Occipital lobe (tissue), 2 donors: ENCODE measurements around the gene VSTM4. TPM values are rescaled to one million over a fixed set of nuclear protein-coding genes. Genes with fewer than 3 reads are reported as not detected.

Experiments used
- DNase-seq: peaks from one replicate; lab custom pipeline; 2025; lab: John Stamatoyannopoulos, UW
- total RNA-seq: library from RNA; depleted of rRNA; stranded (reverse); fragments of >200 nt; gene quantifications from one replicate; pipeline ENCODE4 v1.2.3, GENCODE V29; 2014

The VSTM4 gene
- total RNA-seq, 1 donor from 2014 or later: 2.3 TPM

DNA sequence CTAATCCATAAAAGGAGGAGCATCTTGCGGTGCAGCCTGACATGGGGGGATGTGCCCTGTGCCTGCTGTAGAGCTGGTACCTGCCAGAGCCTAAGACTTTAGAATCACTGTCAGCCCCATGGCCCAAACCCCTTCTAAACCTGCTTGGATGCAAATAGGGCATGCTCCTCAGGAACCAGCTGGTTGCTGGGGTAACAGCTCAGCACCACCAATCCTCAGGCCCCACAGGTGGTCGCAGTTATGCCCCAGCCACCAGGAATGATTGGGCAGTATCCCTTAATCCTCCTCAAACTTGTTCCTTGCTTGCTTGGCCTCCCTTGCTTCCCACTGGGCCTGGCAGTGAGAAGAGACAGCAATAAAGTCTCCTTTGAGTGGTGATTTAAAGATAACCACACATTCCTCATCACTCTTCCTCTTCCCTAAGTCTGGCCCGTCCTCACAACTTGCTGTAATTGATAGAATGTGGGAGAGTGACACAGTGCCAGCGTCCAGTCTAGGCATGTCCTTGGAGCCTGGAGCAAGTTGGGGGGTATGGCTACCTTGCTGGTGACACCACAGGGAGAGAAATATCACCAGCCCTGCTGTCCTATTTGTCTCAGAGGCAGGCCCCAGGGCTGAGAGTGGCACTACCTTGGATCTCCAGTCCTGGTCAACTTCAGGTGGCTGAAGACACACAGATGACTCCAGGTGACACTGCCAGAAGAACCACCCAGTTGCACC, 43.0 kb downstream of the VSTM4 start:
- DNase-seq: no peak

DNA sequence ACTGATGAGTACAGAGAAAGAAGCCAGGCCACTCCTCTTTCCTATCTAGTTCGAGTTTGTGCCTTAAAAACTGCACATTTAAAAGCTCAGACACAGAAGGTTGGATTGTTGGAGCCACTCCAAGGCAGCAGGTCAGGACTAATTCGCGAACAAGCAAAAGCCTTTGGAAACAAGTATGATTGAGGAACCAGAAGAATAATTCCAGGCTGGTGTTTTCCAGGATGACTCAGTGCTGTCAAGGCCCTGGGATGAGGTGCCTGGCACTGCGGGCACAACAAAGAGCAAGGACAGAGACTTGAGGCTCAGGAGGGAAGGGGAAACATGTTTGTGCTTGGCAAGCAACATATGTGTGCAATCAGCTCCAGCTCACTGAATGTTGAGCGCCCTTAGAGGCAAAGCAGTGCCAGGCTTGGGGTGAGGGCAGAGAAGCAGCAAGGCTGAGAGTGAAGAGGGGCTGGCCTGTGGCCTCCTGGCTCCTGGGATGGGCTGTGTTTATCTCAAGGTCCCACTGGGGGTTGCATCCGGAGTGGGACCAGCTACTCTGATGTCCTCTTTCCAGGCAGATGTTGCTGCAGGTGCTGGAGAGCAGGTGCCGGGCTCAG, 44.1 kb downstream of the VSTM4 start:
- no peak for DNase-seq

DNA sequence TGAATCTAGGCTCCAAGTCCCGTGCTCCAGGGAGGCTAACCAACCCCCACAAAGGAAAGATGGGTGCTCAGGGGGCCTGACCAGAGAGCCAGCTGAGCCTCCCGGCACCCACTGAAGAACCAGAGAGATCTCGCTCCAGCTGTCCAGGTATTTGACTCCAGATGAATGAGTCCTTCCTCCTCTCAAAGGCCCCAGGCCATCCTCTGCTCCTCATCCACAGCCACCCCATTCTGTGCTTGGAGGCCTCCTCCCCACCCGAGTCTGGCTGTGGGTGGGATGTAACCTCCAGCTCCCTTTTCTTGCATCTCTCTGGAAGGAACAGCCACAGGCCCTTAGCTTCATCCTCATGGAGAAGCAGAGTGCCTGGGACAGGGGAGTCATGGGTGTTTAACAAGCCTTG, 44.6 kb downstream of the VSTM4 start:
- DNase-seq: no peak

GRCh38 chr10:49068672-49069217, 46.6 kb downstream of the VSTM4 start:
- no peak for DNase-seq

- no peak for DNase-seq
Measured at GRCh38 chr10:49068209-49068608, 47.1 kb downstream of the VSTM4 start.

- no peak for DNase-seq
Measured at GRCh38 chr10:49066944-49067730, 48.2 kb downstream of the VSTM4 start.

DNA sequence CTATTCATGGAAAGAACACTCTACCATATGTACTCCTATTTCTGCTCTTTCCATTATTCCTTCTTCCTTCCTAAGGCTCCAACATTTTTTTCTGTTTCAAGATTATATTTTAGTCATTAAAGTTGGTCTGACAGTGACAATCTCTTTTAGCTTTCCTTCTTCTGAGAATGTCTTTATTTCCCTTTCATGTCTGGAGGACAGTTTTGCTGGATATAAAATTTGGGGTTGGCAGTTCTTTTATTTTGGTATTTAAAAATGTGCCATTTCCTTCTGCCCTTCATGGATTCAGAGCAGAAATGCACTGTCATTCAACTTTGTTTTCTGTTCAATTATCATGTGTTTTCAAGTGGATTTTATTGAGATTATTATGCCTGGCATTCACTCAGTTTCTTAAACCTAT, 53.1 kb downstream of the VSTM4 start:
- no peak for DNase-seq

GRCh38 chr10:49061667-49062066, 53.7 kb downstream of the VSTM4 start:
- DNase-seq: no peak

DNA sequence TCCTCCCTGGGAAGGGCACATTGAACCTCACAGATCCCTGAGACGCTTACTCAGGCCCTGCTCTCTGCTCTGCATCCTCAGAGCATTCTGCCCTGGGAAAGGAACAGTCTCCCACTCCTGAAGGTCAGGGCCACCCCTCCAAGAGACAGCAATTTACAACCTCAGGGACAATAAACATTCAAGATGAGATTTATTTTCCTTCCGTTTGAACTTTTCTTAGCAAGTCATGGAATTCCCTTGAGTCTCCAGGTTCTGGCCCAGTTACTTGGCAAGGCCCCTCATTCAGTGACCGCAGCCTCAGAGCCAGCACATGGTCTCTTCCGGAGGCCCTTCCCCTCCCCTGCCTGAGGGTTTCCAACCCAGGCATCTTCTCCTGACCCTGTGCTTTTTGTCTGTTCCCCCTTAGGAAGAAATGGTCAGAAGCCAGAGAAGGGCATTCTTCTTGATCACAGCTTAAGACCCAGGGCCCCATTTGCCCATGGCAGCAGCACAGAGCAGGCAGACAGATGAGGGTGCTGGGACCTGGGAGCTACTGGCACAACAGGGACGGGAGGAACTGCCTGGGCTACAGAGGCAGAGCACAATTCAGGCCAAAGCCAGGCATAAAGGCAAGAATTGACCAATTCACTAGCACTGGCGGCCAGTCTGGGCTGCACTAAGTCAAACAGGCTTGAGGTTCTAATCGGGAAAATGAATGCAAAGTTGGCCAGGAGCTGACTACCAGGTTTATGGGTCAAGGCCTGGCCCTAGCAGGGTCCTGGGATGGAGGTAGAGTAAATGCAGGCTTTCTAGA, 56.7 kb downstream of the VSTM4 start:
- no peak for DNase-seq

DNA sequence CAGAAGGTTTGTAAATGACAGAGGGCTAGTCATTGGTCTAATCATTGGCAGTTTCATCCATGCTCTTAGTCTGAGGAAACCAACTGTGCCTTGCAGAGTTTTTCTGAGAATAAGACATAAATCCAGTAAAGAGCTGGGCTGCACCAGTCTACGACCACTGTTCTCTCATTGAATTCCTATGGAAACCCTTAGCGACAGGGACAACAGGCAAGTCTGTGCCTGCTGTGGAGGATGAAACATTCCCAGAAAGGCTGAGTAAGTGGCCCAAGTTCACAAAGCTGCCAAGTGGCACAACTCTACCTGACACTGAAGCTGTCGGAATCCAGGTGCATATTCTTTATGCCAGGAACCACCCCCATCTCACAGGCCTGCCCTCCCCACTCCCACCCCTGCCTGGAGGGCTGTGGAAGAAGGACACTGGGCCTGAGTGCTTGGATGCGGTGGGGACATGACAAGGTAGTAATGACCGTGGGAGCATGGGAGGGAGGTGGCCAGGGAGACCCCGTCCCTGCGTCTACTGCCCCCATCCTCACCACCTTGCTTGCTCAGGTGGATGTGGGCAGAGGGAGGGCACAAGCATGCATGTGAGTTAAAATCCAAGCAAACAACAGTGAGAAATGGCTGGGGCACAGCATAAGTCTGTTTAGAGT, 58.0 kb downstream of the VSTM4 start:
- DNase-seq: no peak

- no peak for DNase-seq
Measured at GRCh38 chr10:49056356-49056755, 59.0 kb downstream of the VSTM4 start.

GRCh38 chr10:49055221-49055849, 60.0 kb downstream of the VSTM4 start:
- DNase-seq: no peak

- DNase-seq: no peak
Measured at GRCh38 chr10:49054753-49055152, 60.6 kb downstream of the VSTM4 start.

DNA sequence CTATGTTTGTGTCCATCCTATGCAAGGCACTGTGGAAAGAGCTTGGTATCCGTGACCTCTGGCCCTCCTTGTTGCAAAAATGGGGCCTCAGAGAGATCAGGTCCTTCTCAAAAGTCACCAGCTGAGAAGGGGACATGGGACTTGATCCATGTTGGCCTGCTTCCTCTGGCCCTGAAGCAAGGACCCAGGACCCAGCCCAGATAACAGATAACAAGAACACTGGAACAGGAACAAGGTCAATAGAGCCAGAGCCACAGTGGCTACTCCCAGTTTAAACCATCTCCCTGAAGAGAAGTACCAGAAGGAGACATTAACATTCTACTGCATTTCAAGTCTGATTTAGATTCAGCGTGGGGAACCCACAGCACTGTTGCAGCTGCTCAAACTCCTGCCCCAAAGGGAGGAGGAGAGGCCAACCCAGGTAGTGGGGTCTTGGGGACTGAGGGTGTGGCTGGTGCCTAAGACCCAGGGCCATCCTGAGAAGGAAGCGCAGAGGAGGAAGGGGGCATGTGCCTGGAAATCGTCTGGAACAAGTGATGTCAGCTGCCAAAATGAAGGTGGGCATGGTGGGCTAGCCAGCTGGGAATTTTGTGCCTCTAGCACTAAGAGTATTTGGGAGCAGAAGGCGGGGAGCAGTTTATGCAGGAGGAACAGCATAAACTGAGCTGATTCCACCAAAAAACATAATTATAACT, 61.2 kb downstream of the VSTM4 start:
- DNase-seq: no peak

- DNase-seq: no peak
Measured at GRCh38 chr10:49053053-49053997, 62.0 kb downstream of the VSTM4 start.

- DNase-seq: no peak
Measured at GRCh38 chr10:49052069-49052468, 63.3 kb downstream of the VSTM4 start.

- DNase-seq: no peak
Measured at GRCh38 chr10:49050906-49051305, 64.4 kb downstream of the VSTM4 start.

- no peak for DNase-seq
Measured at GRCh38 chr10:49050366-49050765, 65.0 kb downstream of the VSTM4 start.

GRCh38 chr10:49049660-49050059, 65.7 kb downstream of the VSTM4 start:
- DNase-seq: no peak
